NAMALWA (cell line): Measurements from ENCODE around the gene UGT1A6.

Experiments used
- DNase-seq: peaks from one replicate; pipeline ENCODE4 v3.0.0-alpha.2; 2015; ENCODE audit warnings: low spot score

Gene UGT1A6

DNA sequence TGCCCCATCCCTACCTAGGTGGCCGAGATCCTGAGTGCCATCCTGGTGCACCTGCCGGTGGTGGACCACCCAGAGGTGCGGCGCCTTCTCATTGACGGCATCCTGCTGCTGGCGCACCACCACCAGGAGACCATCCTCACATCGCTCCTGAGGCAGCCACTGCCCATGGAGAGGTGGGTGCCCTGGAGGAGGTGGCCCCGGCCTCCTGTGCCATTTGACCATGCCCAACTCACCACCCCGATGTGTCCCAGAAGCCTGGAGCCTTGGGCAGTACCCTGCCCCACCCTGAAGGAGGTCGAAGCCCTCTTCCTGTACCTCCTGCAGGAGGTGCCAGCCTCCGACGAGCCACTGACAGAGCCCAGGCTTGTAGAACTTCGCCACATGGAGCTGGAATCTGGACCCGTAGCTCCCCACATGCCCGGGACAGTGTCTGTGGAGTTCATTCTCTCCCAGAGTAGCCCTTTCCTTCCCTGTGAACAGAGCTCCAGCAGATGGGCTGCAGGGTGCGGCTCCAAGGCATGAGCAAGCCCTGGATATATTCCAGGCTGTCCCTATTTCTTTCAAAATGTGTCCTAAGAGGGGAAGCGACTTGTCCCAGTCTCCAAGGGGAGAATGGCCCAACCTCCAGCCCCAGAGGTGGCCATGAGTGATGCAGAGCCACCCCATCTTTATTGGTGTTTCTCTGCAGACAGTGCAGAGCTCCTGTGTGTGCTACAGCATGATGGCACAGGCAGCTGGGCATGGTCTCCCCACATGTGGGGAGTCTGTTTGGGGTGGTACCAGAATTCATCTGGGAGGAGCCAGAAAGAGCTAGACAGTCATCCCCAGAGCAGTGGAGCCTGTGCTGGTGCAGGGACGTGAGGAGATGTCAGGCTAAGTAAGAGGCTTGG, 127.4 kb downstream of the UGT1A6 start:
- no peak for DNase-seq

DNA sequence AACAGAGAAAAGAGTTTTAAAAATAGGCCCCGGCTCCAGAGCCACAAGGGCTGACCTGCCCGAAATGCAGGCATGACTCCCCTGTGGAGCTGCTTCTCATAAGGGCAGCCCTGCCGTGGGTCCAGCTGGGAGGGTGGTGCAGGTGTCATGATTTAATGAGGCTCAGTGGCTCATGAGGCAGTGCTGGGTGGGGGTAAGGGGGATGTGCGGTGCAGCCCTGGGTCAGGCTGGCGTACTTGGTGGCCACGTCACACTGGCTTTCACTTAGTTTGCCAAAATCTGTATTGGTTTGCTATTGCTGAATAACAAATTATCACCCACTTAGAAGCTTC, 128.1 kb downstream of the UGT1A6 start:
- no peak for DNase-seq

DNA sequence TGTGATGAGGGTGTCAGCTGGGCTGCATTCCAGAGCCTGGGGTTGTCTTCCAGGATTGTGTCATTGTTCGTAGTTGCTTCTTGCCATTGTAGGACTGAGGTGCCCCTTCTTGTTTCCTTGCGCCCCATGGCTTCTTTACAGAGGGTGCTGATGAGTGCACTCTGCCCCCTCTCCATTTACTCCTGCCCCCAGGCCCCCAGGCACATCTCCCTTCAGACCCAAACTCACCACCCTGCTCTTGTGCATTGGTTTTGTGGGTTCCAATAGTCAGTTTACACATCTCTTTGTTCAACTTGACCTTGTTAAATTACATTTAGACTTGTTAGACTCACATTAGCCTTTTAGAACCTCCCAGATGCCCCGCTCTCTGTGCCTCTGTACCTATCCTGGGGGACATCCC, 128.5 kb downstream of the UGT1A6 start:
- DNase-seq: no peak

DNA sequence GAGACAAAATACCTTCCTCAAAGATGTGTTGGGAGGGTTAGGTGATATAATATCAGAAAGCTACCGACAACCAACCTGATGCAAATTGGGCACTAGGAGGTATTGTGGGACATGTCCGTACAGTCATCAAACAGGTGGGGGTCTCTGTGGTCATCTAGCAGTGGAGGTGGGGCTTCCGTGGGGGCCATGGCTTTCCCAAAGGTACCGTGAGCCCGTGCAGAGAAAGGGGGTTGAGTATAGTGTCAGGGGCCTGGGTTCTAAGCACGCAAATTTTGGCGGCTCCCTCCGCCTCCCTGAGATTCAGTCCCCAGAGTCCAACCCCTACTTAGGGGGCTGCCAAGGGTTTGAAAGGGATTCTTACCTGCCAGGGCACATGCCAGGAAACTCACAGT, 129.0 kb downstream of the UGT1A6 start:
- DNase-seq: no peak

DNA sequence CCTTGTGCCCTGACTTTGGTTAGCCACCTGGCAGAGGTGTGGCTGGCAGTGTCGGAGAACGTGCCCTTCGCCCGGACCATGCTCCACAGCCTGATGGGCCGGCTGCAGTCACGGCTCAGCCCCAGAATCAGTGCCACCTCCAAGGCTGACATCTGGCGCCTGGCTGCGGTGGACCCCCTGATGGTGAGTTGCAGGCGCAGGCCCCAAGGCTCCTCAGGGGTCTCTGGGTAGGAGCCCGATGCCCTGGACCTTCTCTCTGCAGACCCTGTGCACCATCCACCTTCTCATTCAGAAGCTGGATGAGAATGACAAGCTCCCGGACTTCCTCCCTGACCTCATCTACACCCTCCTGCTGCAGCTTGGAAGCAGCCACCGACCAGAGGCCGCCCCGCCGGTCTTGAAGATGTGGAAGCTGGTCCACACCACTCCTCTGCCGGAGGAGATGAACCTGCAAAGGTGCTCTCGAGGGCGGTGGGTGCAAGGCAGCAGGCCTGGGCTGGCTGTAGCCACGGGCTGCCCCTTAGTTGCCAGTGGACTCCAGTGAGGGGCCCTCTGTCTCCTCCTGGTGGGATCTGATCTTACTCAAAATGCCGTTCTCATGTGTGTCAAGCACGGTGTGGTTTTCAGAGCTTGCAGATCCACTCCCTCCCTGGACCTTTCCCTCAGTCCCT, 129.5 kb downstream of the UGT1A6 start:
- no peak for DNase-seq
